ENCODE data around the gene NDUFS3. TPM values are rescaled to one million over a fixed set of nuclear protein-coding genes. Genes with fewer than 3 reads are reported as not detected.

NDUFS3 gene
- total RNA-seq, 3 donors from 2014 or later, result 150 to 205 (median 197) TPM

GRCh38 chr11:47564933-47565339 lies 13.9 kb upstream of the NDUFS3 start:
- peak; percentile 5 for ATAC-seq
- Histone ChIP-seq H3K36me3 (ENCODE audit: low read depth) (no peaks in the 10 kb centered on the region), H3K4me3 (peak overlapping the region; percentile 72), H3K9me3 (no peaks in the 10 kb centered on the region), H3K4me1 (ENCODE audit: low read depth) (peaks cover 3% of the 10 kb centered on the region)
- no peak for TF ChIP-seq CTCF (IDR thresholded peaks at IDR 0.05)
- intact Hi-C loops (cut with DNase I, micrococcal nuclease), result no loop called here
- no peak for DNase-seq

DNA sequence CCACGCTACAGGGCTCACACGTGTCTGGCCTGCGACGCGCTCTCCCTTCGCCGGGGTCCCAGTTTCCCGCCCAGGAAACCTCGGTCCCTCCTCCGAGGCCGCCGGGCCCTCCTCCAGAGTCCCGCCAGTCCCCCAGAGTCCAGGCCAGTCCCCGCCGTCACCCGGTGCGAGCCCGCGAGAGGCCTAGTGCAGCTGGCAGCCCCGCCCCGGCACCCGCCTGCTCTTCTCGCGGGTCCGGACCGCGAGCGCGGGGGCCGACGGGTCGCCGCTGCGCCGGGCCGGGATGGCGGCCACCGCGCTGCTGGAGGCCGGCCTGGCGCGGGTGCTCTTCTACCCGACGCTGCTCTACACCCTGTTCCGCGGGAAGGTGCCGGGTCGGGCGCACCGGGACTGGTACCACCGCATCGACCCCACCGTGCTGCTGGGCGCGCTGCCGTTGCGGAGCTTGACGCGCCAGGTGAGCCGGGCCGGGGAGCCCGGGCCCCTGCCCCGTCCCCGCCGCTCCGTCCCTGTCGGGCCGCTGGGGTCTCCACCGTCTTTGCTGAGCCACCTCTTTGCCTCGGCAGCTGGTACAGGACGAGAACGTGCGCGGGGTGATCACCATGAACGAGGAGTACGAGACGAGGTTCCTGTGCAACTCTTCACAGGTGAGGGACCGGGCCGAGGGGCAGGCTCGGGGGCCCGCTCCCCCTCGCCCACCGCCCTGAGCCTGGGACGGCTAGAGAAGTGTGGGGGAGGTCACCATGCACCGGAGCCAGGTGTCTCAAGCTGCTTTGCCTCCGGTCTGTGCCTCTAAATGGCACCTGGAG lies 13.3 kb upstream of the NDUFS3 start, which contains the start of gene PTPMT1:
TSS of gene PTPMT1 (plus strand) at position 260 of the 809 bp plus-strand sequence. CDS start at position 284, 24 bp downstream.
- peak; percentile 78 to 87 (median 86) for DNase-seq
- Histone ChIP-seq H3K4me3 (peak within 1 kb of the TSS; percentile 72), H3K4me1 (ENCODE audit: low read depth) (peaks cover 3% of the 10 kb centered on the region), H3K9me3 (no peaks in the 10 kb centered on the region), H3K36me3 (ENCODE audit: low read depth) (no peaks in the 10 kb centered on the region)
- peak; percentile 97 for ATAC-seq
- no peak for TF ChIP-seq CTCF (IDR thresholded peaks at IDR 0.05)
- intact Hi-C loops (cut with DNase I, micrococcal nuclease), result no loop called here

GRCh38 chr11:47566149-47566698 lies 12.7 kb upstream of the NDUFS3 start:
- Histone ChIP-seq H3K9me3 (no peaks in the 10 kb centered on the region), H3K36me3 (ENCODE audit: low read depth) (no peaks in the 10 kb centered on the region), H3K4me3 (peak overlapping the region; percentile 72), H3K4me1 (ENCODE audit: low read depth) (peaks cover 3% of the 10 kb centered on the region)
- intact Hi-C loops (cut with DNase I, micrococcal nuclease), result no loop called here
- ATAC-seq (peak; percentile 50), DNase-seq (peak in 2 of 3 donors; percentile 31 to 46)
- no peak for TF ChIP-seq CTCF (IDR thresholded peaks at IDR 0.05)

DNA sequence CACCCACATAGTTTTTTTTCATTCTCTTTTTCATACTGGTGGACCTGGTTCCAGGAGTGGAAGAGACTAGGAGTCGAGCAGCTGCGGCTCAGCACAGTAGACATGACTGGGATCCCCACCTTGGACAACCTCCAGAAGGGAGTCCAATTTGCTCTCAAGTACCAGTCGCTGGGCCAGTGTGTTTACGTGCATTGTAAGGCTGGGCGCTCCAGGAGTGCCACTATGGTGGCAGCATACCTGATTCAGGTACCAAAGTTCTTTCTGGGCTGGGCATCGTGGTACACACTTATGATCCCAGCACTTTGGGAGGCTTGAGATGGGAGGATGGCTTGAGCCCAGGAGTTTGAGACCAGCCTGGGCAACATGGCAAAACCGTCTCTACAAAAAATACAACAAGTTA lies 9.2 kb upstream of the NDUFS3 start:
- Histone ChIP-seq H3K36me3 (ENCODE audit: low read depth) (peaks cover 3% of the 10 kb centered on the region), H3K4me1 (ENCODE audit: low read depth) (peaks cover 3% of the 10 kb centered on the region), H3K9me3 (no peaks in the 10 kb centered on the region), H3K4me3 (no peak overlapping the region)
- intact Hi-C loops (cut with DNase I, micrococcal nuclease), result no loop called here
- no peak for ATAC-seq
- DNase-seq, result no peak
- TF ChIP-seq CTCF (IDR thresholded peaks at IDR 0.05), result no peak

DNA sequence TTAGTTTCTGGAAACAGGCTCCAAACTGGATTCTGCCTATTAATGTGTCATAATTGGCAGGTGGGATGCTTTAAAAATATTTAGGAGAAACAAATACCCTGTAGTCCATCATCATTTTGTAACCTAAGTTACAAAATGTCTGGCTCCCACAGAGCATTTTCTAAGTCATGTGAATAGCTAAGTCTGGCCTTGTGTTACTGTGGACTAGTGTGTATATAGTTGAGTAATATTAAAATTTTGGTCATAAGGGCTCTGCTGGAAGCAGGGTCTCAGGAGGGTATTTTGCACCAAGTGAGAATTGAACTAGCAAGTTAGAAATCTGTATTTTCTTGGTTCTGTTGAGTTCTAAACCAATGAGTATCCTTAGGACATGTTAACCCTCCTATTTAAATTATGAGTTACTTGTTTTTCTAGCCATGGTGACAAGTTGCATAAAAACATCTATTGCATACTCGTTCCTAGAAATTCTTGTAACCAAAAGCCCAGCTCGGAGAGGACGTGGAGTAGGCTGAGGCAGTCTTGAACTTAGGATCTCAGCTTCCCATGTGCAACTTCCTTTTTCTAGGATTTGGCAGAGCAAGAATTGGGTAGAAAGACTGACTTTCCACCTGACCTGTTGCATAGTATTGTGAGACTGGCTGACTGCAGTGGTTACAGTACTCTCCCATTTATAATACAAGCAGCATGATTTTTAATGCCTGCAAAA lies 8.1 kb upstream of the NDUFS3 start:
- no peak for TF ChIP-seq CTCF (IDR thresholded peaks at IDR 0.05)
- DNase-seq (no peak), ATAC-seq (no peak)
- H3K4me3 ChIP-seq, result no peak overlapping the region
- H3K9me3 ChIP-seq, result no peaks in the 10 kb centered on the region
- peaks cover 3% of the 10 kb centered on the region for H3K4me1 ChIP-seq (ENCODE audit: low read depth)
- intact Hi-C loops (cut with DNase I, micrococcal nuclease), result no loop called here
- H3K36me3 ChIP-seq (ENCODE audit: low read depth), result peaks cover 3% of the 10 kb centered on the region

All from mucosa of descending colon (tissue), 3 donors.